Measurements from ENCODE around the gene OAS2.
"Not testable (repeated sequence)": the region's sequence is repeated elsewhere in the genome, so short reads cannot be mapped to it uniquely, and the experiment has no call there.

Gene OAS2

GRCh38 chr12:112957125-112957524 is 21.2 kb upstream of the OAS2 start:
- H3K36me3 ChIP-seq (ENCODE audit: control insufficient read depth, insufficient read depth, low read length); H3K27ac ChIP-seq (ENCODE audit: low read length); H3K9me3 ChIP-seq (ENCODE audit: control insufficient read depth, insufficient read depth, low read length); H3K4me1 ChIP-seq (ENCODE audit: control insufficient read depth, insufficient read depth, low read length); DNase-seq (ENCODE audit: low read depth, low spot score); H3K4me3 ChIP-seq (ENCODE audit: low read length); H3K27me3 ChIP-seq (ENCODE audit: control insufficient read depth, insufficient read depth, low read length): not testable (repeated sequence)
- WGBS (ENCODE audit: insufficient coverage, insufficient read length): no CpG with 5 or more reads among the region's 4 CpGs

- WGBS (ENCODE audit: insufficient coverage, insufficient read length): no CpG with 5 or more reads among the region's 7 CpGs
- Histone ChIP-seq H3K9me3 (ENCODE audit: control insufficient read depth, insufficient read depth, low read length) (no peaks in the 10 kb centered on the region), H3K4me1 (ENCODE audit: control insufficient read depth, insufficient read depth, low read length) (no peaks in the 10 kb centered on the region), H3K4me3 (ENCODE audit: low read length) (no peak overlapping the region), H3K27me3 (ENCODE audit: control insufficient read depth, insufficient read depth, low read length) (no peaks in the 10 kb centered on the region), H3K27ac (ENCODE audit: low read length) (no peak overlapping the region), H3K36me3 (ENCODE audit: control insufficient read depth, insufficient read depth, low read length) (no peaks in the 10 kb centered on the region)
- no peak for DNase-seq (ENCODE audit: low read depth, low spot score)
These were observed 17.2 kb upstream of the OAS2 start for GRCh38 chr12:112961074-112961473.

DNA sequence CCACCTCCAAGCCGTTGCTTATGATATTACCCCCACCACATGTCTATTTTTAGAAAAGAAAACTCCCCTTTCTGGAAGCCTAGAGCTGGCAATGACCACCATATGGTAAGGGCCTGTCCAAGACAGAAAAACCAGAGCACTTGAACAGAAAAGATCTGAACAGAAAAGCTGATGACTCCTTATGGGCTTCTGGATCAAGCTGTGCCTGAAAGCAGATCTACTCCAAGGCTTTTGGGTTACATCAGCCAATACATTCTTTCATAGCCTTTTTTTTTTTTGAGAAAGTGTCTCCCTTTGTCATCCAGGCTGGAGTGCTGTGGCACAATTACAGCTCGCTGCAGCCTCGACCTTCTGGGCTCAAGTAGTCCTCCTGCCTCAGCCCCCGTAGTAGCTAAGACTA is 16.8 kb upstream of the OAS2 start:
- no peak for DNase-seq (ENCODE audit: low read depth, low spot score)
- Histone ChIP-seq H3K4me3 (ENCODE audit: low read length) (no peak overlapping the region), H3K4me1 (ENCODE audit: control insufficient read depth, insufficient read depth, low read length) (no peaks in the 10 kb centered on the region), H3K36me3 (ENCODE audit: control insufficient read depth, insufficient read depth, low read length) (no peaks in the 10 kb centered on the region), H3K9me3 (ENCODE audit: control insufficient read depth, insufficient read depth, low read length) (no peaks in the 10 kb centered on the region), H3K27me3 (ENCODE audit: control insufficient read depth, insufficient read depth, low read length) (no peaks in the 10 kb centered on the region), H3K27ac (ENCODE audit: low read length) (no peak overlapping the region)
- no CpG with 5 or more reads among the region's 4 CpGs for WGBS (ENCODE audit: insufficient coverage, insufficient read length)

DNA sequence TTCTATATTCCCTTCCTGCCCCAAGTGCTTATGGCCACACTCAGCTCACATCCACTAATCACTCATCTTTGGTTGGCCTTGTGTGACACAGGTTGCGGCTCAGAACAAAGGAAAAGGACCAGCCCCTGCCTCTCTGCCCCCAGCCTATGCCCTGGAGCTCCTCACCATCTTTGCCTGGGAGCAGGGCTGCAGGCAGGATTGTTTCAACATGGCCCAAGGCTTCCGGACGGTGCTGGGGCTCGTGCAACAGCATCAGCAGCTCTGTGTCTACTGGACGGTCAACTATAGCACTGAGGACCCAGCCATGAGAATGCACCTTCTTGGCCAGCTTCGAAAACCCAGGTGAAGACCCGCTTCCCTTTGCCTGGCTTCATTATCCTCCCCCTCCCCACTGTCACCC is 15.8 kb upstream of the OAS2 start:
- H3K36me3 ChIP-seq (ENCODE audit: control insufficient read depth, insufficient read depth, low read length): no peaks in the 10 kb centered on the region
- H3K27me3 ChIP-seq (ENCODE audit: control insufficient read depth, insufficient read depth, low read length): no peaks in the 10 kb centered on the region
- DNase-seq (ENCODE audit: low read depth, low spot score): no peak

DNA sequence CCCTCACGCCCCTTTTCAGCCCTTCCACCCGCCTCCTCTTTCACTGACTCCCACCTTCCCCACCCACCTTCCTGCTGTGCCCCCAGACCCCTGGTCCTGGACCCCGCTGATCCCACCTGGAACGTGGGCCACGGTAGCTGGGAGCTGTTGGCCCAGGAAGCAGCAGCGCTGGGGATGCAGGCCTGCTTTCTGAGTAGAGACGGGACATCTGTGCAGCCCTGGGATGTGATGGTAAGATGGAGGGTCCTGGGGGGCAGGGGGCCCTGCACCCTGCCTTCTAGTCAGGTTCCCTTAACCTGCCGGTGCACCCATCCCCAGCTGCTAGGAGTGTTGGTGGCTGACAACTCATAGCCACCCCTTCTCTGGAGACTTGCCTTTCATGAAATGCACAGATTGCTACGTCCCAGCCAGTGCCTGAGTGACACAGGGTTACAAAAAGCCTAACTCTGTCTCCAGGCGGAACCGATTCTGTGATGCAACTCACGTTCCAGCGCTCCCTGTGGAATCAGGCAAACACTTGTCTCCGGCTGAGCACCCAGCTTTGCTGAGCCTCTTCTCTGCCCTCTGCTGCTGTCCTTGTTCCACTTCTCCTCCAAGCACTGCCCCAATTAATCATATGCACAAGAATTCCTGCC is 15.0 kb upstream of the OAS2 start:
- WGBS (ENCODE audit: insufficient coverage, insufficient read length): no CpG with 5 or more reads among the region's 14 CpGs

More for the DNA sequence above, 15.8 kb upstream of the OAS2 start:
- H3K9me3 ChIP-seq (ENCODE audit: control insufficient read depth, insufficient read depth, low read length): no peaks in the 10 kb centered on the region
- H3K4me1 ChIP-seq (ENCODE audit: control insufficient read depth, insufficient read depth, low read length): no peaks in the 10 kb centered on the region
- WGBS (ENCODE audit: insufficient coverage, insufficient read length): no CpG with 5 or more reads among the region's 7 CpGs
- no peak overlapping the region for H3K27ac ChIP-seq (ENCODE audit: low read length)
- no peak overlapping the region for H3K4me3 ChIP-seq (ENCODE audit: low read length)

GRCh38 chr12:112964067-112964670 is 14.2 kb upstream of the OAS2 start:
- Histone ChIP-seq H3K27me3 (ENCODE audit: control insufficient read depth, insufficient read depth, low read length) (no peaks in the 10 kb centered on the region), H3K4me3 (ENCODE audit: low read length) (no peak overlapping the region), H3K9me3 (ENCODE audit: control insufficient read depth, insufficient read depth, low read length) (no peaks in the 10 kb centered on the region), H3K27ac (ENCODE audit: low read length) (no peak overlapping the region), H3K4me1 (ENCODE audit: control insufficient read depth, insufficient read depth, low read length) (no peaks in the 10 kb centered on the region), H3K36me3 (ENCODE audit: control insufficient read depth, insufficient read depth, low read length) (no peaks in the 10 kb centered on the region)
- no peak for DNase-seq (ENCODE audit: low read depth, low spot score)
- no CpG with 5 or more reads among the region's 6 CpGs for WGBS (ENCODE audit: insufficient coverage, insufficient read length)

More for the DNA sequence above, 15.0 kb upstream of the OAS2 start:
- DNase-seq (ENCODE audit: low read depth, low spot score): no peak
- Histone ChIP-seq H3K36me3 (ENCODE audit: control insufficient read depth, insufficient read depth, low read length) (no peaks in the 10 kb centered on the region), H3K9me3 (ENCODE audit: control insufficient read depth, insufficient read depth, low read length) (no peaks in the 10 kb centered on the region), H3K4me3 (ENCODE audit: low read length) (no peak overlapping the region), H3K27me3 (ENCODE audit: control insufficient read depth, insufficient read depth, low read length) (no peaks in the 10 kb centered on the region), H3K27ac (ENCODE audit: low read length) (no peak overlapping the region), H3K4me1 (ENCODE audit: control insufficient read depth, insufficient read depth, low read length) (no peaks in the 10 kb centered on the region)

- Histone ChIP-seq H3K4me1 (ENCODE audit: control insufficient read depth, insufficient read depth, low read length) (no peaks in the 10 kb centered on the region), H3K36me3 (ENCODE audit: control insufficient read depth, insufficient read depth, low read length) (no peaks in the 10 kb centered on the region), H3K27ac (ENCODE audit: low read length) (no peak overlapping the region), H3K9me3 (ENCODE audit: control insufficient read depth, insufficient read depth, low read length) (no peaks in the 10 kb centered on the region), H3K27me3 (ENCODE audit: control insufficient read depth, insufficient read depth, low read length) (no peaks in the 10 kb centered on the region), H3K4me3 (ENCODE audit: low read length) (no peak overlapping the region)
- no CpG with 5 or more reads among the region's 4 CpGs for WGBS (ENCODE audit: insufficient coverage, insufficient read length)
- DNase-seq (ENCODE audit: low read depth, low spot score): no peak
These were observed 13.4 kb upstream of the OAS2 start for GRCh38 chr12:112964915-112965314.

DNA sequence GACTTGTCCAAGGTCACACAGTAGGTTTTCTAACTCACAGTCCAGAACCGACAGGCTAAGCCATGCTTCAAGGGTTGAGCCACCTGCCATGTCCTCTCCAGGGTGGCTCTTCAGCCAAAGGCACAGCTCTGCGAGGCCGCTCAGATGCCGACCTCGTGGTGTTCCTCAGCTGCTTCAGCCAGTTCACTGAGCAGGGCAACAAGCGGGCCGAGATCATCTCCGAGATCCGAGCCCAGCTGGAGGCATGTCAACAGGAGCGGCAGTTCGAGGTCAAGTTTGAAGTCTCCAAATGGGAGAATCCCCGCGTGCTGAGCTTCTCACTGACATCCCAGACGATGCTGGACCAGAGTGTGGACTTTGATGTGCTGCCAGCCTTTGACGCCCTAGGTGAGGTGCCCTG is 12.7 kb upstream of the OAS2 start:
- no peak overlapping the region for H3K4me3 ChIP-seq (ENCODE audit: low read length)
- H3K27ac ChIP-seq (ENCODE audit: low read length): no peak overlapping the region
- H3K9me3 ChIP-seq (ENCODE audit: control insufficient read depth, insufficient read depth, low read length): no peaks in the 10 kb centered on the region
- no CpG with 5 or more reads among the region's 15 CpGs for WGBS (ENCODE audit: insufficient coverage, insufficient read length)
- no peaks in the 10 kb centered on the region for H3K27me3 ChIP-seq (ENCODE audit: control insufficient read depth, insufficient read depth, low read length)
- no peaks in the 10 kb centered on the region for H3K36me3 ChIP-seq (ENCODE audit: control insufficient read depth, insufficient read depth, low read length)
- H3K4me1 ChIP-seq (ENCODE audit: control insufficient read depth, insufficient read depth, low read length): no peaks in the 10 kb centered on the region
- no peak for DNase-seq (ENCODE audit: low read depth, low spot score)

DNA sequence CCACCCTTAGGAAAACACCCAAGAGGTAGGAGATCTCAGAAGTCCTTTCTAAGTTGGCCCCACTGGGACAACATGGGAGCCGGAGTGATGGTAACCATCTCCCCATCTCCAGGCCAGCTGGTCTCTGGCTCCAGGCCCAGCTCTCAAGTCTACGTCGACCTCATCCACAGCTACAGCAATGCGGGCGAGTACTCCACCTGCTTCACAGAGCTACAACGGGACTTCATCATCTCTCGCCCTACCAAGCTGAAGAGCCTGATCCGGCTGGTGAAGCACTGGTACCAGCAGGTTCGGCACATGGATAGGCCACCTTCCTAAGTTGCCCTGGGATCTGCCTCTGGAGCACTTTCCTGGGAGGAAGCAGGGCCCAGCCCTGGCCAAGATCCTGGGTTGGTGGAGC is 11.0 kb upstream of the OAS2 start:
- Histone ChIP-seq H3K27me3 (ENCODE audit: control insufficient read depth, insufficient read depth, low read length) (no peaks in the 10 kb centered on the region), H3K36me3 (ENCODE audit: control insufficient read depth, insufficient read depth, low read length) (no peaks in the 10 kb centered on the region), H3K27ac (ENCODE audit: low read length) (no peak overlapping the region), H3K4me3 (ENCODE audit: low read length) (no peak overlapping the region), H3K4me1 (ENCODE audit: control insufficient read depth, insufficient read depth, low read length) (no peaks in the 10 kb centered on the region), H3K9me3 (ENCODE audit: control insufficient read depth, insufficient read depth, low read length) (no peaks in the 10 kb centered on the region)
- DNase-seq (ENCODE audit: low read depth, low spot score): no peak
- WGBS (ENCODE audit: insufficient coverage, insufficient read length): no CpG with 5 or more reads among the region's 9 CpGs

DNA sequence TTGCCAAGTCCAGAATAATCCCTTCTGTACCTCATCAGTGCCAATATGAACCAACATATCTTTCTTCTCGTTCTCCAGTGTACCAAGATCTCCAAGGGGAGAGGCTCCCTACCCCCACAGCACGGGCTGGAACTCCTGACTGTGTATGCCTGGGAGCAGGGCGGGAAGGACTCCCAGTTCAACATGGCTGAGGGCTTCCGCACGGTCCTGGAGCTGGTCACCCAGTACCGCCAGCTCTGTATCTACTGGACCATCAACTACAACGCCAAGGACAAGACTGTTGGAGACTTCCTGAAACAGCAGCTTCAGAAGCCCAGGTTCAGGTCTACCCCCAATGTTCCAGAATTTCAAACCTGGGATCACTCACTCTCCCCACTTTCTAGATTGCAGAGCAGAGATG is 10.5 kb upstream of the OAS2 start:
- WGBS (ENCODE audit: insufficient coverage, insufficient read length): no CpG with 5 or more reads among the region's 7 CpGs
- DNase-seq (ENCODE audit: low read depth, low spot score): no peak
- no peak overlapping the region for H3K4me3 ChIP-seq (ENCODE audit: low read length)
- H3K9me3 ChIP-seq (ENCODE audit: control insufficient read depth, insufficient read depth, low read length): no peaks in the 10 kb centered on the region
- no peaks in the 10 kb centered on the region for H3K27me3 ChIP-seq (ENCODE audit: control insufficient read depth, insufficient read depth, low read length)
- no peaks in the 10 kb centered on the region for H3K4me1 ChIP-seq (ENCODE audit: control insufficient read depth, insufficient read depth, low read length)
- no peak overlapping the region for H3K27ac ChIP-seq (ENCODE audit: low read length)
- no peaks in the 10 kb centered on the region for H3K36me3 ChIP-seq (ENCODE audit: control insufficient read depth, insufficient read depth, low read length)

Measured in iPS DF 6.9 (cell line).